GM18951 (cell line): ENCODE measurements around the gene COG8.
"Not testable (repeated sequence)": the region's sequence is repeated elsewhere in the genome, so short reads cannot be mapped to it uniquely, and the experiment has no call there.

Experiments
- POLR2A ChIP-seq: IDR thresholded peaks from 4 replicates; pipeline ENCODE4 v1.6.1; 2011; ENCODE audit warnings: mild to moderate bottlenecking; ENCODE audit not compliant: insufficient read length, insufficient read depth; ENCODE audit errors: extremely low read depth
- in situ Hi-C: fragments of 300-500 bp; cut with MboI; formaldehyde crosslinking; loops from one replicate; pipeline ENCODE4 v1.12.0; 2022; ENCODE audit warnings: low sequenced_read_pairs, mixed read lengths, inconsistent platforms; ENCODE audit not compliant: unreplicated experiment

The COG8 gene

GRCh38 chr16:69364088-69364487, 24.7 kb upstream of the COG8 start:
- in situ Hi-C loops, result no loop called here
- TF ChIP-seq POLR2A, result no peak

DNA sequence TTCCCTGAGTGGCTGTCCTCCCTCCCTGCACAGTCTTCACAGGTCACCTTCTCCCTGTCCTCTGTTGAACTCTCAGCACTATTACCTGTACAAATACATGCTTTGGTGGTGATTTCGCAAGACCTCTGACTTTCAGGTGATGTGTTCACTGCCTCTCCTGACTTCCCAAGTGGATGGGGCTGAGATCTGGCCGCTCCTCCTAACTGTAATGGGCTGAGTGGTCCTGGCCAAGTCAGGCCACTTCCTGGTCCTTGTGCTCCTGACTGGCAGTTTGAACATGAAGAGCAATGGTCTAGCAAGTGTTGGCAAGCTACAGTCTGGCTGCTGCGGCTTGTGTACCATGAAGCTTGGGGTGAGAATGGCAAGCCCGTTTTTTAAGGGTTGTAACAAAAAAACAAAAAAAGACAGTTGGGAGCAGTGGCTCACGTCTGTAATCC, 23.9 kb upstream of the COG8 start:
- TF ChIP-seq POLR2A, result no peak
- in situ Hi-C loops, result no loop called here

GRCh38 chr16:69360070-69360469, 20.7 kb upstream of the COG8 start:
- in situ Hi-C loops, result not testable (repeated sequence)

GRCh38 chr16:69351309-69352027, 12.1 kb upstream of the COG8 start, which contains the start of gene TMED6:
TSS of gene TMED6 (minus strand) at chr16:69351786. CDS start at chr16:69351753, 33 bp downstream.
- no peak for TF ChIP-seq POLR2A
- in situ Hi-C loops, result no loop called here

DNA sequence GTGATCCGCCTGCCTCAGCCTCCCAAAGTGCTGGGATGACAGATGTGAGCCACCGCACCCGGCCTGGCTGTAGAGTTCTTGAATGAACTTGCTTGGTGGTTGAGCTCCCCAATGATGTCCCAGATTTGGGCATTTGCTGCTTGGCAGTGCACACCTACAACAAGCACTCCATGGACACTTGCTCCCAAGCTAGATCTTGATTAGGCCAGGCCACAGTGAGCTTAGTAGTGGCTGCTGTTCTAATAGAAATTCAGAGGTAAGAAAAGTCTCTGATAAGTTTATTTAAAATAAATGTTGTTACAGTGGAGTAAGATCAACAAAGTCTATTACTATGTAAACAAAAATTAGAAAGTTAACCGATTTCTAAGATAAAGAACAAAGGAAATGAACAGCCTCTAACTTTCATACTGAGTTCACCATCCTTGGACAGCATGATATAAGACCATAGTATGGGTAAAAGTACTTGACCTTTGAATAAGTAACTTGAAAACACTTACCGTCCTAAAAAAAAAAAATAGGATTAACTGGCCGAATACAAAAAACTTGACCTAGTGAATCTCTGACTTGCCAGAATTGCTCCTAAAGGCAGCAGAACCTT, 11.3 kb upstream of the COG8 start:
- in situ Hi-C loops, result no loop called here
- TF ChIP-seq POLR2A, result no peak

DNA sequence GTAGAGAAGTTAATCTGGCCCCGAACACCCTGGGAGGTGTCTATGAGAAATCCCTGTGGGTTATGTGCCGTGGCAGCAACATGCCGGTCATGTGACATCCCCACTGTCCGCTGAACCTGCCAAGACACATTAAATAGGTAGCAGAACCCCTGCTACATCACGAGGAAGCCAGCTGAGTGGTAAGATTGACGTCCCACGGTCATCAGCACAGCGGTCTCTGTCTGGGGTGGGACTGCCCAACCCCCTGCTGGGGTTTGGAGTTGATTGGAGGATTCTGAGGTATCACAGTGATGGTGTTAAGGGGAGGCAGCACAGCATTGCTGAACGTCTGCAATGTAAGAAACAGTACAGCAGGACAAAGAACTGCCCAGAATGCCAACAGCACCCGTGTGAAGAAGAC, 10.2 kb upstream of the COG8 start:
- TF ChIP-seq POLR2A, result no peak
- in situ Hi-C loops, result no loop called here

- TF ChIP-seq POLR2A, result no peak
- in situ Hi-C loops, result no loop called here
Observed at GRCh38 chr16:69348222-69348621, 8.9 kb upstream of the COG8 start.

DNA sequence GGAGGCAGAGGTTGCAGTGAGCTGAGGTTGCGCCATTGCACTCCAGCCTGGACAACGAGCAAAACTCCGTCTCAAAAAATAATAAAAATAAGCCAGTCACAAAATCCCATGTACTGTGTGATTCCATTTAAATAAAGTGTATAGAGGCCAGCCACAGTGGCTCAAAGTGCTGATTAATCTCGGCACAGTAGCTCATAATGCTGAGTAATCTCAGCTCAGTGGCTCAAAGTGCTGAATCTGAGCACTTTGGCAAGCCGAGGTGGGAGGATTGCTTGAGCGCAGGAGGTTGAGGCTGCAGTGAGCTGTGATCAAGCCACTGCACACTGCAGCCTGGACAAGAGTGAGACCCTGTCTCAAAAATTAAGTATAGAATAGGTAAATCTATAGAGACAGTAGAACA, 7.3 kb upstream of the COG8 start:
- in situ Hi-C loops, result no loop called here
- no peak for TF ChIP-seq POLR2A

DNA sequence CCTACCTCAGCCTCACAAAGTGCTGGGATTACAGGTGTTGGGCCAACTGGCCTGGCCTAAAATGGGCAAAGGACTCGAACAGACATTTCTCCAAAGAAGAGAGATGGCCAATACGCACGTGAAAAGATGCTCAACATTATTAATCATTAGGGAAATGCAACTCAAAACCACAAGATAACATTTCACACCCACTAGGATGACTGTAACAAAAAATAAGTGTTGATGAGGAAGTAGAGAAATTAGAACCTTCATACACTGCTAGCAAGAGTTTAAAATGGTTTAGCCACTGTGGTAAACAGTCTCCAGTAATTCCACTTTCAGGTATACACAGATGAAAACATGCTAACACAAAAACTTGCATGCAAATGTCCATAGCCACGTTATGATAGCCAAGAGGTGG, 6.6 kb upstream of the COG8 start:
- in situ Hi-C loops, result no loop called here
- no peak for TF ChIP-seq POLR2A

DNA sequence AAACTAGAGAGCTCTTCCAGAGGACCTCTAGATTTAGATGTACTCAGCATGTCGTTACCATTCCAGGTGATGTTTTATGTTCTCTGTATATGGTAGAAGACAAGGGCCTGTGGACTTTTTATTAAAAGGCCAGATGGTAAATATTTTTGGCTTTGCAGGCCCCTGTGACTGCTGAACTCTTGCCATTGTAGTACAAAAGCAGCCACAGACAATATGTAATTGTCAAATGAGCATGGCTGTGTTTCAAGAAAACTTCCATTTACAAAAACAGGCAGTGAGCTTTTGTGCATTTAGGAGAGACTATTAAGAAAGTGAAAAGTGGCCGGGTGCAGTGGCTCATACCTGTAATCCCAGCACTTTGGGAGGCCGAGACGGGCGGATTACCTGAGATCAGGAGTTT, 4.8 kb upstream of the COG8 start:
- in situ Hi-C loops, result no loop called here
- TF ChIP-seq POLR2A, result no peak

GRCh38 chr16:69340095-69340644, 806 bp upstream of the COG8 start:
- in situ Hi-C loops, result no loop called here

DNA sequence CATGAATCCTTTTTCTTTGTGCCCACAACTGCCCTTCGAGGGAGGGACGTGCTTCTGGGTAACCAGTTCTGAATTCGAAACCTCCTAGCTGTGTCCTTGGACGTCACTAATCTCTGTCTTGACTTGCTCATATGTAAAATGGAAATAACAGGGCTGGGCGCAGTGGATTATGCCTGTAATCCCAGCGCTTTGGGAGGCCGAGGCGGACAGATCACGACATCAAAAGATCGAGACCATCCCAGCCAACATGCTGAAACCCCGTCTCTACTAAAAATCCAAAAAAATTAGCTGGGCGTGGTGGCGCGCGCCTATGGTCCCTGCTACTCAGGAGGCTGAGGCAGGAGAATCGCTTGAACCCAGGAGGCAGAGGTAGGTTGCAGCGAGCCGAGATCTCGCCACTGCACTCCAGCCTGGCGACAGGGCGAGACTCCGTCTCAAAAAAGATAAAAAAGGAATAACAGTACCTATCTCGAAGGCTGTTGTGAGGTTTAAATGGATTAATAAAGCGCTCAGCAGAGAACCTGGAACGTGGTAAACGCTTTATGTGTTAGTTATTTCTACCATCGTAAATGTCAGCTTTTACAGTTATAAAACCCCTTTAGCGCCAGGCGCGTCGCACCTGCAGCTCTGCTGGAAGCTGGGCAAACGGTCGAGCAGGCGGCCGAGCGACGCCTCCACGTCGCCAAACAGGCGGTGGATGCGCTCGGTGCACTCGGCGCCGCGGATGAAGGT, 641 bp downstream of the COG8 start:
- in situ Hi-C loops, result no loop called here
- no peak for TF ChIP-seq POLR2A

More at GRCh38 chr16:69340095-69340644, 806 bp upstream of the COG8 start:
- TF ChIP-seq POLR2A, result no peak

DNA sequence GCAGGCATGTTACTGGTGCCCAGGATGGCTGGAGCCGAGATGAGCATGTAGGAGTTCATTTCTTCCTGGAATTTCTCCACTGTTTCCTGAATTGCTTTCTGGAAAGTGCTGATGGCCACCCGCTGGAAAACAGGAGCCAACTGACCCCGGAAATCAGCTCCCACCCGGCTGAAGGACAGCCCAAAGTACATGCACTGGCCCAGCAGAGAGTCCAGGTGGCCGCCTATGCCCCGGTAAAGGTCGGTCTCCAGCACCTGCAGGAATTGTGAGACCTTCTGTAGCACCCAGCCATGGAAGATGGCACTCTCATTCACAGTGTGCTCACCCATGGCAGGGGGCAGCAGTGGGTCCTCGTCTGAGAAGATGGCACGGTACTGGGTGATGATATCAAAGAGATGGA, 4.7 kb downstream of the COG8 start:
- in situ Hi-C loops, result no loop called here
- TF ChIP-seq POLR2A, result no peak
